Lower lobe of right lung (tissue), 2 donors: ENCODE measurements around the gene MALT1. TPM values are rescaled to one million over a fixed set of nuclear protein-coding genes. Genes with fewer than 3 reads are reported as not detected.

Source experiments
- ATAC-seq, 2 donors: fragments of 200-7000 bp; cut with Tn5 transposase; one replicate each; pipeline ENCODE4 v1.9.1; 2020 to 2022; ENCODE audit warnings: mild to moderate bottlenecking in 2 of 2, moderate library complexity in 2 of 2
- DNase-seq: peaks from one replicate; pipeline ENCODE4 v3.0.0-alpha.2; 2020
- H3K27ac ChIP-seq: fragments of 200-600 bp; one replicate; pipeline ENCODE4 v1.8.0; 2022
- H3K27me3 ChIP-seq: fragments of 200-600 bp; one replicate; pipeline ENCODE4 v1.8.0; 2022; ENCODE audit warnings: low read depth
- H3K36me3 ChIP-seq: fragments of 200-600 bp; one replicate; pipeline ENCODE4 v1.8.0; 2022; ENCODE audit warnings: mild to moderate bottlenecking
- H3K4me1 ChIP-seq: fragments of 200-600 bp; one replicate; pipeline ENCODE4 v1.8.0; 2022
- H3K4me3 ChIP-seq: fragments of 200-600 bp; one replicate; pipeline ENCODE4 v1.8.0; 2022; ENCODE audit warnings: mild to moderate bottlenecking
- H3K9me3 ChIP-seq: fragments of 200-600 bp; one replicate; pipeline ENCODE4 v1.8.0; 2022
- intact Hi-C: fragments of 100-400 bp; cut with DNase I; formaldehyde crosslinking; loops from one replicate; pipeline ENCODE4 v1.11.0; 2022
- total RNA-seq: library from RNA; stranded (reverse); fragmentation: NEBNext Ultra II Directional; extraction: Animal tissue kit (Norgen Biotek cat#: 25700); gene quantifications from one replicate; pipeline ENCODE4 v1.2.1, GENCODE V29; 2021
- TF ChIP-seq, protein P1 (sequence below): fragments of 200-600 bp; IDR thresholded peaks from one replicate; pipeline ENCODE4 v1.8.0; 2022; ENCODE audit warnings: antibody characterized with exemption, mild to moderate bottlenecking
- donor health status: DM: no; HTN: yes; CAD: no; lungs with severe emphysema.

The MALT1 gene
- total RNA-seq, 1 donor from 2014 or later, result 23.1 TPM

GRCh38 chr18:58748899-58749595 is 77.8 kb downstream of the MALT1 start:
- no peaks in the 10 kb centered on the region for H3K27me3 ChIP-seq
- intact Hi-C loops, result no loop called here
- H3K4me1 ChIP-seq, result no peaks in the 10 kb centered on the region
- TF ChIP-seq, protein P1, sequence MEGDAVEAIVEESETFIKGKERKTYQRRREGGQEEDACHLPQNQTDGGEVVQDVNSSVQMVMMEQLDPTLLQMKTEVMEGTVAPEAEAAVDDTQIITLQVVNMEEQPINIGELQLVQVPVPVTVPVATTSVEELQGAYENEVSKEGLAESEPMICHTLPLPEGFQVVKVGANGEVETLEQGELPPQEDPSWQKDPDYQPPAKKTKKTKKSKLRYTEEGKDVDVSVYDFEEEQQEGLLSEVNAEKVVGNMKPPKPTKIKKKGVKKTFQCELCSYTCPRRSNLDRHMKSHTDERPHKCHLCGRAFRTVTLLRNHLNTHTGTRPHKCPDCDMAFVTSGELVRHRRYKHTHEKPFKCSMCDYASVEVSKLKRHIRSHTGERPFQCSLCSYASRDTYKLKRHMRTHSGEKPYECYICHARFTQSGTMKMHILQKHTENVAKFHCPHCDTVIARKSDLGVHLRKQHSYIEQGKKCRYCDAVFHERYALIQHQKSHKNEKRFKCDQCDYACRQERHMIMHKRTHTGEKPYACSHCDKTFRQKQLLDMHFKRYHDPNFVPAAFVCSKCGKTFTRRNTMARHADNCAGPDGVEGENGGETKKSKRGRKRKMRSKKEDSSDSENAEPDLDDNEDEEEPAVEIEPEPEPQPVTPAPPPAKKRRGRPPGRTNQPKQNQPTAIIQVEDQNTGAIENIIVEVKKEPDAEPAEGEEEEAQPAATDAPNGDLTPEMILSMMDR, result no peak
- H3K9me3 ChIP-seq, result peaks cover 12% of the 10 kb centered on the region
- peaks cover 57% of the 10 kb centered on the region for H3K36me3 ChIP-seq
- no peak for DNase-seq
- ATAC-seq, result no peak
- no peak overlapping the region for H3K27ac ChIP-seq
- no peak overlapping the region for H3K4me3 ChIP-seq

- no peak for ATAC-seq
- Histone ChIP-seq H3K4me1 (no peaks in the 10 kb centered on the region), H3K27me3 (no peaks in the 10 kb centered on the region), H3K36me3 (peaks cover 14% of the 10 kb centered on the region), H3K4me3 (no peak overlapping the region), H3K9me3 (peaks cover 4% of the 10 kb centered on the region), H3K27ac (no peak overlapping the region)
- DNase-seq, result no peak
- TF ChIP-seq, protein P1, result no peak
- intact Hi-C loops, result no loop called here
These were observed 82.7 kb downstream of the MALT1 start for GRCh38 chr18:58753976-58754375.

DNA sequence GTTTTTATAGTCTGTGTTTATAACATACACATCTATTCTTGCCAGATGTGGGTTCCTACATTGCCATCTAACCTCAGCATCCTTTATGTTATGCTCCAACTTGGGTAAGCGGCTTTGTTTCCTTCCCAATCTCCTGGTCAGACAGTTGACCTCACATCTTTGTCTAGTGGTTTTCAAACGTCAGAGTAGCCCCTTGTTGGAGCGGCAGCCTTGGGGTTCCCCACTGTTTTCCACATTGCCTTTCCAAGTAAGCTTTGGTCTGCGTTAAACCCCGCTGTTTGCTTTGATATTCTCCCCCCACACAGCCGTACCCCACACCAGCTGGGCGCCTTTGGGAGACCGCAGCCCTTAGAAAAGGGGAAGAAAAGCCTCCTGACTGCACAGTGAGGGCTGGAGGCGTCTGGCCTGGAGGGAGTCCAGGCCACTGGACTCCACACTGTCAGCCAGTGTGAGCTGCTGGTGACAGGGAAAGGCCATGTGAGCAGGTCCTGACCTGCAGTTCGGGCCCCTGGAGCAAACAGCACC is 83.3 kb downstream of the MALT1 start:
- Histone ChIP-seq H3K4me3 (no peak overlapping the region), H3K27me3 (peaks cover 3% of the 10 kb centered on the region), H3K4me1 (no peaks in the 10 kb centered on the region), H3K27ac (no peak overlapping the region), H3K9me3 (no peaks in the 10 kb centered on the region), H3K36me3 (peaks cover 9% of the 10 kb centered on the region)
- peak; percentile 57 for DNase-seq
- intact Hi-C loops, result no loop called here
- TF ChIP-seq, protein P1, result no peak
- peak; percentile 64 to 81 for ATAC-seq

- intact Hi-C loops, result no loop called here
- H3K27ac ChIP-seq, result no peak overlapping the region
- peak in 1 of 2 donors; percentile 21 for ATAC-seq
These were observed 84.2 kb downstream of the MALT1 start for GRCh38 chr18:58755304-58756010.

GRCh38 chr18:58756148-58756547 is 84.9 kb downstream of the MALT1 start:
- ATAC-seq (peak in 1 of 2 donors; percentile 6), DNase-seq (no peak)
- intact Hi-C loops, result no loop called here
- Histone ChIP-seq H3K27ac (no peak overlapping the region), H3K9me3 (no peaks in the 10 kb centered on the region), H3K4me1 (no peaks in the 10 kb centered on the region), H3K4me3 (no peak overlapping the region), H3K27me3 (peaks cover 11% of the 10 kb centered on the region), H3K36me3 (no peaks in the 10 kb centered on the region)
- TF ChIP-seq, protein P1, result no peak

More at GRCh38 chr18:58755304-58756010, 84.2 kb downstream of the MALT1 start:
- Histone ChIP-seq H3K27me3 (peaks cover 11% of the 10 kb centered on the region), H3K4me1 (no peaks in the 10 kb centered on the region), H3K9me3 (no peaks in the 10 kb centered on the region), H3K4me3 (no peak overlapping the region), H3K36me3 (peaks cover under 1% of the 10 kb centered on the region)
- TF ChIP-seq, protein P1, result no peak
- DNase-seq, result no peak
